CD4-positive, alpha-beta T cell (primary cell): ENCODE measurements around the gene CYBA. TPM values are rescaled to one million over a fixed set of nuclear protein-coding genes. Genes with fewer than 3 reads are reported as not detected.

Experiments used
- ATAC-seq: fragments of 200-7000 bp; cut with Tn5 transposase; one replicate; pipeline ENCODE4 v1.10.0; 2022; ENCODE audit warnings: mild to moderate bottlenecking; ENCODE audit not compliant: poor library complexity
- CTCF ChIA-PET: fragments of 350-600 bp; sonication (Branson Sonifier 250); formaldehyde crosslinking; loops from one replicate; lab custom pipeline; 2021; ENCODE audit warnings: antibody characterized with exemption, inconsistent platforms; lab: Charles Lee
- POLR2A ChIA-PET: fragments of 350-600 bp; sonication (Branson Sonifier 250); formaldehyde crosslinking; loops from one replicate; lab custom pipeline; 2021; ENCODE audit warnings: antibody characterized with exemption, inconsistent platforms; lab: Charles Lee
- DNase-seq, 14 experiments: peaks; one replicate each; pipeline ENCODE4 v3.0.0-alpha.2; 2013 to 2020; ENCODE audit warnings: mixed read lengths in 2 of 14
- H3K27ac ChIP-seq, 2 donors: one replicate each; pipeline versions ENCODE4 v1.5.1 to v1.7.0; 2013; ENCODE audit warnings: low read length in 2 of 2, low read depth in 1 of 2, mild to moderate bottlenecking in 1 of 2
- H3K27me3 ChIP-seq, 2 experiments: 1 replicate in 1 of 2; 2 replicates in 1 of 2; pipeline versions ENCODE4 v1.6.1 to v1.7.0; 2013; ENCODE audit warnings: low read length in 2 of 2, control low read depth in 1 of 2, mild to moderate bottlenecking in 1 of 2, moderate library complexity in 1 of 2; ENCODE audit not compliant: insufficient read depth in 2 of 2, control insufficient read depth in 1 of 2
- H3K36me3 ChIP-seq: one replicate; pipeline ENCODE4 v1.6.1; 2013; ENCODE audit warnings: low read length, control low read depth; ENCODE audit not compliant: insufficient read depth
- H3K4me1 ChIP-seq: one replicate; pipeline ENCODE4 v1.6.1; 2013; ENCODE audit warnings: low read length, control low read depth; ENCODE audit not compliant: insufficient read depth
- H3K4me3 ChIP-seq: one replicate; pipeline ENCODE4 v1.5.1; 2013; ENCODE audit warnings: mild to moderate bottlenecking, low read length, moderate library complexity
- H3K9me3 ChIP-seq, 2 experiments: 1 replicate in 1 of 2; 2 replicates in 1 of 2; pipeline versions ENCODE4 v1.6.1 to v1.7.0; 2013; ENCODE audit warnings: low read length in 2 of 2, mild to moderate bottlenecking in 2 of 2, control low read depth in 1 of 2, moderate library complexity in 1 of 2; ENCODE audit not compliant: control insufficient read depth in 1 of 2, insufficient read depth in 1 of 2
- H3K27ac Mint-ChIP-seq: one replicate; pipeline ENCODE4 v1.8.0; 2020; ENCODE audit warnings: mixed read lengths
- H3K27me3 Mint-ChIP-seq: one replicate; pipeline ENCODE4 v1.8.0; 2021; ENCODE audit warnings: mixed read lengths
- H3K36me3 Mint-ChIP-seq: one replicate; pipeline ENCODE4 v1.8.0; 2021; ENCODE audit warnings: low read depth, mixed read lengths
- H3K4me1 Mint-ChIP-seq: one replicate; pipeline ENCODE4 v1.8.0; 2021; ENCODE audit warnings: low read depth, mixed read lengths
- H3K4me3 Mint-ChIP-seq: one replicate; pipeline ENCODE4 v1.8.0; 2020; ENCODE audit warnings: mild to moderate bottlenecking, mixed read lengths
- H3K9me3 Mint-ChIP-seq: one replicate; pipeline ENCODE4 v1.8.0; 2020; ENCODE audit warnings: mixed read lengths
- intact Hi-C, 2 experiments: fragments of 100-400 bp; cut with DNase I in 1 of 2; cut with micrococcal nuclease in 1 of 2; formaldehyde crosslinking; loops; one replicate each; pipeline versions ENCODE4 v1.15.1 to v1.9.0; 2023 to 2025; cut with DNase I, micrococcal nuclease
- total RNA-seq, 174 experiments: library from RNA in 2 of 174; stranded (reverse) in 2 of 174; gene quantifications; one replicate each; pipeline ENCODE4 v1.2.3 and lab custom pipeline; 2021 to 2026
- TF ChIP-seq, protein P1 (sequence below): fragments of 200-600 bp; IDR thresholded peaks from one replicate; pipeline ENCODE4 v1.8.0; 2022; ENCODE audit warnings: antibody characterized with exemption, mild to moderate bottlenecking

The CYBA gene
- total RNA-seq, 2 experiments from 2014 or later: 292 to 294 TPM

DNA sequence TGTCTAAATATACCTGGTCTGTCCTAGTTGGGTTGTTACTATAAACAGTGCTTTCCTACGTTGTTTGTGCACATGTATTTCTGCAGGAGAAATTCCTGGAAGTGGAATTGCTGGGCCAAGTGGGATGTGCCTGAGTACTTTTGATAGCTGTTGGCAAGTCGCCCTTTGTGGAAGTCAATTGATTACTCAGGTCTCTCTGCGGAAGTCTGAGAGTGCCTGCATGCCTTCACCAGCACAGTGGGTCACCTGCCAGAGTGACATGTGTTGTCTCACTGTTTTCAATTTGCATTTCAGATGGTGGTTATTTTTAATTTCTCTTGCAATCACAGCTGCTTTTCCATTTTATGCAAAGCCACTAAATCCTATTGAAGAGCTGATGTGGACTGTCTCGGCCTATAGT is 14.3 kb upstream of the CYBA start:
- Histone ChIP-seq H3K4me1 (peaks cover 19% of the 10 kb centered on the region), H3K27ac (no peak overlapping the region), H3K27me3 (no peaks in the 10 kb centered on the region), H3K9me3 (no peaks in the 10 kb centered on the region), H3K36me3 (no peaks in the 10 kb centered on the region), H3K4me3 (no peak overlapping the region)
- intact Hi-C loops: loop anchor here in 1 of 2 experiments (2.0 kb wide), 1 partner anchor 20 kb away; no protein-coding TSS in a partner anchor
- Mint-ChIP-seq H3K9me3 (no peaks in the 10 kb centered on the region), H3K4me1 (peaks cover 17% of the 10 kb centered on the region), H3K36me3 (peaks cover 6% of the 10 kb centered on the region), H3K27ac (peak overlapping the region; percentile 61), H3K27me3 (no peaks in the 10 kb centered on the region), H3K4me3 (peak overlapping the region; percentile 58)
- POLR2A ChIA-PET: interaction anchor here (1.1 kb wide), 1 partner anchor 95 kb away, joined by 3 read pairs; no protein-coding TSS in a partner anchor
- TF ChIP-seq, protein P1, sequence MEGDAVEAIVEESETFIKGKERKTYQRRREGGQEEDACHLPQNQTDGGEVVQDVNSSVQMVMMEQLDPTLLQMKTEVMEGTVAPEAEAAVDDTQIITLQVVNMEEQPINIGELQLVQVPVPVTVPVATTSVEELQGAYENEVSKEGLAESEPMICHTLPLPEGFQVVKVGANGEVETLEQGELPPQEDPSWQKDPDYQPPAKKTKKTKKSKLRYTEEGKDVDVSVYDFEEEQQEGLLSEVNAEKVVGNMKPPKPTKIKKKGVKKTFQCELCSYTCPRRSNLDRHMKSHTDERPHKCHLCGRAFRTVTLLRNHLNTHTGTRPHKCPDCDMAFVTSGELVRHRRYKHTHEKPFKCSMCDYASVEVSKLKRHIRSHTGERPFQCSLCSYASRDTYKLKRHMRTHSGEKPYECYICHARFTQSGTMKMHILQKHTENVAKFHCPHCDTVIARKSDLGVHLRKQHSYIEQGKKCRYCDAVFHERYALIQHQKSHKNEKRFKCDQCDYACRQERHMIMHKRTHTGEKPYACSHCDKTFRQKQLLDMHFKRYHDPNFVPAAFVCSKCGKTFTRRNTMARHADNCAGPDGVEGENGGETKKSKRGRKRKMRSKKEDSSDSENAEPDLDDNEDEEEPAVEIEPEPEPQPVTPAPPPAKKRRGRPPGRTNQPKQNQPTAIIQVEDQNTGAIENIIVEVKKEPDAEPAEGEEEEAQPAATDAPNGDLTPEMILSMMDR: no peak
- DNase-seq: no peak
- CTCF ChIA-PET: interaction anchor here (1.1 to 3.2 kb wide), 2 partner anchors 20 to 33 kb away, joined by 9 to 18 read pairs; no protein-coding TSS in a partner anchor
- ATAC-seq: no peak

DNA sequence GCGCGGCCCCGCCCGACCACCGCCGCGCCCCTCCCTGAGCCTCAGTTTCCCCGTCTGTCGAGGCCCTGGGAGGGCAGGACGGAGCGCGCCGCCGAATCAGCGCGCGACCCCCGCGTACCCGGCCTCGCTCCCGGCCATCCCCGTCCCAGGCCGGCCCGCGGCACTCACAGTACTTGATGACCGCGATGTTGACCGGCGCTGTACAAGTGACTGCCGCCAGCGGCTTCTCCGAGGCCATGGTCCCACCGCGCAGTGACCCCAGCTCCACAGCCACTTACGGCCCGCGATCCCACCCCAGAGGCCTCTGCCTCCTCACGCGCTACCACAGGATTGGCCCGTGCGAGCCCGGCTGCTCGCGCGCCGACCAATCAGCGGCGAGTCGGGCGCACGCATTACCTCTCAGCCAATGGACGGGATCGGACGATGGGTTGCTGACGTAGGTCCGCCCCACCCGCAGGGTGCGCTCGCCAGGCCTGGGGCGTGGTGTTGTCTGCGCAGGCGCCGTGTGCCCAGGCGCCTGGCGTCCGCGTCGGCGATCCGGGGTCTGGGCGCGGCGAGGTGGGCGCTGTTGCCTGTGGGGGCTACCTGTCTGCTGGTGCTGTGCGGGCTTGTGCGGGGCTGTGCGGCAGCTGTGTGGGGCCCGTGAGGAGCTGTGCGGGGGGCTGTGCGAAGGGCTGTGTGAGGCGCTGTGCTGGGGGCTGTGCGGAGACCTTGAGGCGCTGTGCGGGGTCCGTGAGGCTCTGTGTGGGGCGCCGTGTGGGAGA is 12.2 kb upstream of the CYBA start, which contains the start of gene MVD:
MVD (minus strand) TSS at position 249 of the 764 bp plus-strand sequence; CDS start at position 238, 11 bp downstream.
- Histone ChIP-seq H3K4me1 (peaks cover 19% of the 10 kb centered on the region), H3K27ac (peak within 1 kb of the TSS; percentile 58 to 69), H3K9me3 (no peaks in the 10 kb centered on the region), H3K27me3 (no peaks in the 10 kb centered on the region), H3K36me3 (no peaks in the 10 kb centered on the region), H3K4me3 (peak within 1 kb of the TSS; percentile 84)
- peak; percentile 97 for ATAC-seq
- peak within 1 kb of the TSS; percentile 94 for H3K4me3 Mint-ChIP-seq
- TF ChIP-seq, protein P1: no peak
- peaks cover 17% of the 10 kb centered on the region for H3K4me1 Mint-ChIP-seq
- H3K9me3 Mint-ChIP-seq: no peaks in the 10 kb centered on the region
- no peaks in the 10 kb centered on the region for H3K27me3 Mint-ChIP-seq
- POLR2A ChIA-PET: interaction anchor here (0.9 to 2.6 kb wide), 13 partner anchors 9 to 195 kb away, joined by 3 to 10 read pairs (median 5); partner anchors contain the start of gene ZC3H18
- CTCF ChIA-PET: interaction anchor here (1.6 to 3.2 kb wide), 2 partner anchors 17 to 22 kb away, joined by 4 to 18 read pairs; no protein-coding TSS in a partner anchor
- H3K27ac Mint-ChIP-seq: peak within 1 kb of the TSS; percentile 91
- peak; percentile 87 to 98 (median 94) for DNase-seq
- intact Hi-C loops: loop anchor here (1.0 kb wide), 4 partner anchors 12 to 93 kb away; partner anchors contain the start of genes CYBA (in 1 of the 2), SNAI3 (in 1 of the 2) and ZC3H18 (in 1 of the 2)
- peaks cover 6% of the 10 kb centered on the region for H3K36me3 Mint-ChIP-seq

DNA sequence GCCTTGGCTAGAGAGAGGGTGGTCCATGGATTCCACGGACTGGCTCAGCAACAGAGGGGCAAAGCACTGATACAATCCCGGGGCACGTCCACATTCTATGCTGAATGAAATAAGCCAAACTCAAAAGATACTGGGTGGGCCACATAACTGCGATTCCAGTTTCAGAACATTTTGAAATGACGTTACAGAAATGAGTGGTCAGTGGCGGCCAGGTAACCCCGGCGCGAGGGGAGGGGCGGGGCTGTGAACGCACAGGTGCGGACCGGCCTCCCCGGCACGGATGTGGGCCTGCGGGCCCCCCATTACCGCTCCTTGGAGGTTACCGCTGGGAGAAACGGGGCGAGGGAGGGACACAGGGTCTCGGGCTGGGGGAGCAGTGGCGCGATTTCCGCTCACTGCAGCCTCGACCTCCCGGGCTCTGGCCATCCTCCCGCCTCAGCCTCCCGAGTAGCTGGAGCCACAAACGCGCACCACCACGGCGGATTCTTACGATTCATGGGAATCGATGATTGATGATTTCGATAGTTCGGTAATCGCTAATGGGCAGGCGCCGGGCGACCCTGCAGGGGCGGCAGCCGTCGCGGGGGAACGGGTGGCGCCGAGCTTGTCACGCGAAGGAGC is 11.5 kb upstream of the CYBA start:
- peak overlapping the region; percentile 83 for H3K4me3 Mint-ChIP-seq
- Histone ChIP-seq H3K9me3 (no peaks in the 10 kb centered on the region), H3K4me1 (peaks cover 19% of the 10 kb centered on the region), H3K36me3 (peaks cover 2% of the 10 kb centered on the region), H3K27ac (peak overlapping the region in 1 of 2 donors; percentile 69), H3K27me3 (no peaks in the 10 kb centered on the region), H3K4me3 (peak overlapping the region; percentile 84)
- no peaks in the 10 kb centered on the region for H3K27me3 Mint-ChIP-seq
- H3K4me1 Mint-ChIP-seq: peaks cover 17% of the 10 kb centered on the region
- POLR2A ChIA-PET: interaction anchor here (0.9 to 2.6 kb wide), 12 partner anchors 9 to 195 kb away, joined by 3 to 10 read pairs (median 6); partner anchors contain the start of gene ZC3H18
- CTCF ChIA-PET: interaction anchor here (1.6 to 3.2 kb wide), 2 partner anchors 18 to 23 kb away, joined by 4 to 18 read pairs; no protein-coding TSS in a partner anchor
- H3K36me3 Mint-ChIP-seq: peaks cover 6% of the 10 kb centered on the region
- TF ChIP-seq, protein P1: no peak
- peak overlapping the region; percentile 91 for H3K27ac Mint-ChIP-seq
- no peaks in the 10 kb centered on the region for H3K9me3 Mint-ChIP-seq
- ATAC-seq (no peak), DNase-seq (peak in 1 of 14 experiments; percentile 44)
- intact Hi-C loops: no loop called here
